GM19193 (cell line): ENCODE measurements around the gene MAN1C1.

Experiments
- POLR2A ChIP-seq: IDR thresholded peaks from 4 replicates; pipeline ENCODE4 v1.6.1; 2011; ENCODE audit not compliant: insufficient read depth, insufficient read length; ENCODE audit errors: extremely low read depth

MAN1C1 gene

GRCh38 chr1:25798666-25799351, 182.2 kb downstream of the MAN1C1 start:
- no peak for TF ChIP-seq POLR2A

- no peak for TF ChIP-seq POLR2A
Measured at GRCh38 chr1:25799352-25799934, 182.9 kb downstream of the MAN1C1 start.

- TF ChIP-seq POLR2A, result no peak
Measured at GRCh38 chr1:25799935-25800702, 183.5 kb downstream of the MAN1C1 start, which contains the start of gene SELENON. Gene SELENON, plus strand, starts transcription at chr1:25800193. Its CDS starts 38 bp downstream, at chr1:25800231.

GRCh38 chr1:25800703-25801377, 184.2 kb downstream of the MAN1C1 start:
- TF ChIP-seq POLR2A, result no peak

GRCh38 chr1:25802915-25803314, 186.3 kb downstream of the MAN1C1 start:
- TF ChIP-seq POLR2A, result no peak

- TF ChIP-seq POLR2A, result no peak
Measured at GRCh38 chr1:25803368-25803767, 186.8 kb downstream of the MAN1C1 start.

GRCh38 chr1:25804244-25804963, 187.8 kb downstream of the MAN1C1 start:
- TF ChIP-seq POLR2A, result no peak

- no peak for TF ChIP-seq POLR2A
Measured at GRCh38 chr1:25804964-25805862, 188.6 kb downstream of the MAN1C1 start.

- no peak for TF ChIP-seq POLR2A
Measured at GRCh38 chr1:25805863-25806225, 189.3 kb downstream of the MAN1C1 start.

GRCh38 chr1:25806418-25806817, 189.8 kb downstream of the MAN1C1 start:
- TF ChIP-seq POLR2A, result no peak

GRCh38 chr1:25807480-25808390, 191.1 kb downstream of the MAN1C1 start:
- no peak for TF ChIP-seq POLR2A

- TF ChIP-seq POLR2A, result no peak
Measured at GRCh38 chr1:25808481-25809244, 192.1 kb downstream of the MAN1C1 start.
